HUDEP-2 (cell line): ENCODE results near the gene FOXL1.

Experiments
- DNase-seq, 76 experiments: peaks; one replicate each; lab custom pipeline; 2025; ENCODE audit not compliant: unreplicated experiment in 76 of 76; lab: John Stamatoyannopoulos, UW

FOXL1 gene

GRCh38 chr16:86625821-86626220 lies 47.5 kb downstream of the FOXL1 start:
- no peak for DNase-seq

- DNase-seq = no peak
Measured at GRCh38 chr16:86626284-86626683, 47.9 kb downstream of the FOXL1 start.

- DNase-seq = no peak
Measured at GRCh38 chr16:86626966-86627365, 48.6 kb downstream of the FOXL1 start.

DNA sequence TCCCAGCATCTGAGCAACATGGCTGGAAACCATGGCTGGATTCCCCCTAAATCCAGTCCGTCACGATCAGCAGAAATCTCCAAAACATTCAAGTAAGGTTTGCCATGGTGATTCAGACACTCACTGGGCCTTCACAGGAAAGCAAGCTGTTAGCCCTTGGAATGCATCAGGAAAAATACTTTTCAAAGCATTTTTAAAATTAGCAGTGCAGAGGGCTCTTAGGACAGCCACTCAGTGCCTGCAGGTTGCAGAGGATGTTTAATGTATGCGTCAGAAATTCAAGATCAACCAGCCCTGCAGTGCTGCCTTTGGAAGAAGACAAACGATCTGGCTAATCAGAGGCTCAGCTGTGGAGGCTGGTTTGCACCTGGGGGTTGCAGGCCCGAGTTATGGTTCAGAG lies 50.3 kb downstream of the FOXL1 start:
- no peak for DNase-seq

DNA sequence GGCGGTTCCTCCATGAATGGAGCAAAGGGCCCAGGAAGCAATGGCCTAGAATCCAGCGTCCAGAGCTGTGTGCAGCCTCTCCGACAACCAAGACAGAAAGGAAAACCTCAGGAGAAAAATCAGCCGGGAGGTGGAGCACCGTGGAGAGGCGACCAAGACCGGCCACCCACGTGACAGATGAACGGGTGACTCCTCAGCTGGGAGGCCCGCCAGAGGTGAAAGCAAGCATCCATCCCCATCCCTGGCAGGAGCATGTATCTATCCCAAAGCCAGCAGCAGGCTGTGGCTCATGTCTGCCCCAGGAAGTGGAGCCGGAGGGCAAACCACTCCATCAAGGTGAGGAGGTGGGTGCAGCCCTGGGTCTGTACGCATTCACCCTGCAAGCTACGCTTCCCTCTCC lies 52.1 kb downstream of the FOXL1 start:
- DNase-seq = no peak

DNA sequence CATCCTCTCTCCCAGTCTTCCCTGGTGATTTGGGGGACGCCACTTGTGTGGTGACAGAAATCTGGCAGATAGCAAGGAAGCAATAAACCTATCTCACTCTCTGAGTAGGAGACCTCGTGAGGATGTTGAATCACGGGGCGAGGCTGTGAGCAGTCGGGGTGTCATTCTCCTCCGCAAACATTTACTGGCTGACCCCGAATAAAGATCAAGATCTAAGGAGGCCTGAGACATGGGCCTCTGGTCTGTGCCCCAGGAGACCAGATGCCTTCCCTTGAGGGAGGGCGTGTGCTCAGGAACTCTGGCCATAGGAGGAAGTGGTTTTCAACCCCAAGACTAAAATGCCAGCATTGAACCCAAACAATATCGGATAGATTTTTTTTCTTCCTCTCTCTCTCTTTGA lies 53.1 kb downstream of the FOXL1 start:
- DNase-seq = no peak
